ENCODE results near the gene PLAAT4. TPM values are rescaled to one million over a fixed set of nuclear protein-coding genes. Genes with fewer than 3 reads are reported as not detected.

Gene PLAAT4
- total and polyA plus RNA-seq, 2 donors (not counting 3 experiments of a cell fraction or from before 2014, with no cell fraction given): 0.95 to 1.7 TPM

- Histone ChIP-seq H2AFZ (ENCODE audit: low read depth, low read length) (no peak overlapping the region), H3K36me3 (ENCODE audit: control insufficient read depth in 2 of 2, extremely low read depth in 1 of 2, insufficient read depth in 2 of 2, low read length in 2 of 2) (no peaks in the 10 kb centered on the region), H3K79me2 (ENCODE audit: control insufficient read depth, insufficient read depth, low read length) (no peaks in the 10 kb centered on the region), H3K27me3 (ENCODE audit: control insufficient read depth in 2 of 2, insufficient read depth in 2 of 2, low read length in 2 of 2) (no peaks in the 10 kb centered on the region), H3K4me2 (ENCODE audit: insufficient read depth, low read length) (no peak overlapping the region), H3K9ac (replicated peaks; ENCODE audit: extremely low read depth, insufficient read depth, low read length) (no peak overlapping the region), H3K4me1 (ENCODE audit: control insufficient read depth, extremely low read depth, insufficient read depth, low read length) (no peaks in the 10 kb centered on the region), H3K9me1 (replicated peaks; ENCODE audit: control insufficient read depth, extremely low read depth, insufficient read depth, low read length) (no peaks in the 10 kb centered on the region), H3K27ac (ENCODE audit: insufficient read depth, low read depth, low read length) (no peak overlapping the region), H3K4me3 (replicated peaks in 1 of 3; ENCODE audit: insufficient read depth in 1 of 3, low read depth in 1 of 3, low read length in 3 of 3) (no peak overlapping the region), H3K9me3 (replicated peaks; ENCODE audit: control insufficient read depth, insufficient read depth, low read length) (no peaks in the 10 kb centered on the region), H4K20me1 (replicated peaks; ENCODE audit: control insufficient read depth, extremely low read depth, insufficient read depth, low read length) (no peaks in the 10 kb centered on the region)
- intact Hi-C loops (cut with micrococcal nuclease): no loop called here
- peak; percentile 32 for DNase-seq (ENCODE audit: low read depth, low spot score)
- dilution Hi-C loops (cut with MboI; ENCODE audit: extremely low pct_ligation_motif_present, low sequenced_read_pairs): no loop called here
- FAIRE-seq: no peak
- TF ChIP-seq MYC (IDR thresholded peaks at IDR 0.05; ENCODE audit: low read depth, low read length): no peak
- no TSS peak for BruUV-seq (replicated peaks)
- ChIA-PET POLR2A (no interaction called here), CTCF (no interaction called here)
Measured at GRCh38 chr11:63573881-63574855, 37.6 kb downstream of the PLAAT4 start.

GRCh38 chr11:63574856-63575602, 38.4 kb downstream of the PLAAT4 start:
- FAIRE-seq (no peak), DNase-seq (ENCODE audit: low read depth, low spot score) (no peak)
- TF ChIP-seq MYC (IDR thresholded peaks at IDR 0.05; ENCODE audit: low read depth, low read length) (no peak), JUN (IDR thresholded peaks at IDR 0.05; ENCODE audit: borderline replicate concordance, insufficient read depth, insufficient read length, low read depth) (no peak), FOS (IDR thresholded peaks at IDR 0.05; ENCODE audit: borderline replicate concordance, insufficient read depth, low read length) (no peak), POLR2A (IDR thresholded peaks at IDR 0.05; ENCODE audit: low read depth, low read length) (no peak), EZH2 (IDR thresholded peaks at IDR 0.05; ENCODE audit: borderline replicate concordance, low read depth, low read length, severe bottlenecking) (no peak)
- TF ChIP-seq, protein P1, sequence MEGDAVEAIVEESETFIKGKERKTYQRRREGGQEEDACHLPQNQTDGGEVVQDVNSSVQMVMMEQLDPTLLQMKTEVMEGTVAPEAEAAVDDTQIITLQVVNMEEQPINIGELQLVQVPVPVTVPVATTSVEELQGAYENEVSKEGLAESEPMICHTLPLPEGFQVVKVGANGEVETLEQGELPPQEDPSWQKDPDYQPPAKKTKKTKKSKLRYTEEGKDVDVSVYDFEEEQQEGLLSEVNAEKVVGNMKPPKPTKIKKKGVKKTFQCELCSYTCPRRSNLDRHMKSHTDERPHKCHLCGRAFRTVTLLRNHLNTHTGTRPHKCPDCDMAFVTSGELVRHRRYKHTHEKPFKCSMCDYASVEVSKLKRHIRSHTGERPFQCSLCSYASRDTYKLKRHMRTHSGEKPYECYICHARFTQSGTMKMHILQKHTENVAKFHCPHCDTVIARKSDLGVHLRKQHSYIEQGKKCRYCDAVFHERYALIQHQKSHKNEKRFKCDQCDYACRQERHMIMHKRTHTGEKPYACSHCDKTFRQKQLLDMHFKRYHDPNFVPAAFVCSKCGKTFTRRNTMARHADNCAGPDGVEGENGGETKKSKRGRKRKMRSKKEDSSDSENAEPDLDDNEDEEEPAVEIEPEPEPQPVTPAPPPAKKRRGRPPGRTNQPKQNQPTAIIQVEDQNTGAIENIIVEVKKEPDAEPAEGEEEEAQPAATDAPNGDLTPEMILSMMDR (IDR thresholded peaks at IDR 0.05; ENCODE audit: extremely low read depth in 1 of 2, insufficient read depth in 1 of 2, low read depth in 1 of 2, low read length in 2 of 2): no peak
- TF ChIP-seq, protein P2, sequence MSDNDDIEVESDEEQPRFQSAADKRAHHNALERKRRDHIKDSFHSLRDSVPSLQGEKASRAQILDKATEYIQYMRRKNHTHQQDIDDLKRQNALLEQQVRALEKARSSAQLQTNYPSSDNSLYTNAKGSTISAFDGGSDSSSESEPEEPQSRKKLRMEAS (IDR thresholded peaks at IDR 0.05; ENCODE audit: insufficient read depth, insufficient read length): no peak
- intact Hi-C loops (cut with micrococcal nuclease): no loop called here
- H3K9me3 ChIP-seq (replicated peaks; ENCODE audit: control insufficient read depth, insufficient read depth, low read length): no peaks in the 10 kb centered on the region
- no peaks in the 10 kb centered on the region for H4K20me1 ChIP-seq (replicated peaks; ENCODE audit: control insufficient read depth, extremely low read depth, insufficient read depth, low read length)
- H3K27me3 ChIP-seq (ENCODE audit: control insufficient read depth in 2 of 2, insufficient read depth in 2 of 2, low read length in 2 of 2): no peaks in the 10 kb centered on the region
- BruUV-seq (replicated peaks): no TSS peak
- no peaks in the 10 kb centered on the region for H3K36me3 ChIP-seq (ENCODE audit: control insufficient read depth in 2 of 2, extremely low read depth in 1 of 2, insufficient read depth in 2 of 2, low read length in 2 of 2)
- no peak overlapping the region for H3K4me2 ChIP-seq (ENCODE audit: insufficient read depth, low read length)
- H3K9ac ChIP-seq (replicated peaks; ENCODE audit: extremely low read depth, insufficient read depth, low read length): no peak overlapping the region
- dilution Hi-C loops (cut with MboI; ENCODE audit: extremely low pct_ligation_motif_present, low sequenced_read_pairs): no loop called here
- no peak overlapping the region for H3K4me3 ChIP-seq (replicated peaks in 1 of 3; ENCODE audit: insufficient read depth in 1 of 3, low read depth in 1 of 3, low read length in 3 of 3)
- H3K27ac ChIP-seq (ENCODE audit: insufficient read depth, low read depth, low read length): no peak overlapping the region
- POLR2A ChIA-PET: no interaction called here
- CTCF ChIA-PET: no interaction called here
- no peak overlapping the region for H2AFZ ChIP-seq (ENCODE audit: low read depth, low read length)
- H3K79me2 ChIP-seq (ENCODE audit: control insufficient read depth, insufficient read depth, low read length): no peaks in the 10 kb centered on the region
- no peaks in the 10 kb centered on the region for H3K4me1 ChIP-seq (ENCODE audit: control insufficient read depth, extremely low read depth, insufficient read depth, low read length)
- no peaks in the 10 kb centered on the region for H3K9me1 ChIP-seq (replicated peaks; ENCODE audit: control insufficient read depth, extremely low read depth, insufficient read depth, low read length)
